Keratinocyte (primary cell): ENCODE data around the gene GDAP1L1. TPM values are rescaled to one million over a fixed set of nuclear protein-coding genes. Genes with fewer than 3 reads are reported as not detected.

Source experiments
- DNase-seq: peaks from one replicate; pipeline ENCODE4 v3.0.0-alpha.2; 2011; ENCODE audit warnings: low read depth, missing footprints, low spot score
- FAIRE-seq: peaks from 2 replicates; lab custom pipeline; 2011; peaks lifted over from hg19 to GRCh38; lab: Jason Lieb, UNC
- H2AFZ ChIP-seq: 2 replicates; pipeline ENCODE4 v1.6.0; 2012; ENCODE audit warnings: low read length, control low read depth, inconsistent platforms; ENCODE audit not compliant: control insufficient read depth
- H3K27ac ChIP-seq: 2 replicates; pipeline ENCODE4 v1.5.1; 2011; ENCODE audit warnings: low read length; ENCODE audit not compliant: control insufficient read depth, insufficient read depth
- H3K27me3 ChIP-seq: 3 replicates; pipeline ENCODE4 v1.6.0; 2011; ENCODE audit warnings: low read length; ENCODE audit not compliant: control insufficient read depth, insufficient read depth; ENCODE audit errors: extremely low read depth
- H3K36me3 ChIP-seq, 2 experiments: 2 replicates in 1 of 2; 3 replicates in 1 of 2; pipeline ENCODE4 v1.5.1; 2011; ENCODE audit warnings: low read length in 2 of 2, mild to moderate bottlenecking in 1 of 2; ENCODE audit not compliant: control insufficient read depth in 2 of 2, insufficient read depth in 2 of 2; ENCODE audit errors: extremely low read depth in 1 of 2
- H3K4me1 ChIP-seq: 3 replicates; pipeline ENCODE4 v1.5.1; 2011; ENCODE audit warnings: low read length; ENCODE audit not compliant: control insufficient read depth, insufficient read depth; ENCODE audit errors: extremely low read depth
- H3K4me2 ChIP-seq: 3 replicates; pipeline ENCODE4 v1.6.0; 2011; ENCODE audit warnings: low read depth, low read length; ENCODE audit not compliant: control insufficient read depth, insufficient read depth; ENCODE audit errors: extremely low read depth
- H3K4me3 ChIP-seq, 3 experiments: fragments of 200-600 bp in 1 of 3; sonication (generic) in 1 of 3; 2 replicates in 2 of 3; 3 replicates in 1 of 3; pipeline ENCODE4 v1.5.1; 2011 to 2016; ENCODE audit warnings: low read length in 3 of 3, mild to moderate bottlenecking in 3 of 3, control low read depth in 2 of 3, inconsistent platforms in 1 of 3, low read depth in 1 of 3, mixed read lengths in 1 of 3, mixed run types in 1 of 3, moderate library complexity in 1 of 3; ENCODE audit not compliant: control insufficient read depth in 2 of 3, insufficient read depth in 2 of 3; ENCODE audit errors: extremely low read depth in 1 of 3
- H3K79me2 ChIP-seq: 2 replicates; pipeline ENCODE4 v1.6.0; 2012; ENCODE audit warnings: low read length; ENCODE audit not compliant: control insufficient read depth, insufficient read depth
- H3K9ac ChIP-seq: 3 replicates; pipeline ENCODE4 v1.6.0; 2011; ENCODE audit warnings: low read length; ENCODE audit not compliant: control insufficient read depth, insufficient read depth; ENCODE audit errors: extremely low read depth
- H3K9me1 ChIP-seq: 3 replicates; pipeline ENCODE4 v1.6.0; 2011; ENCODE audit warnings: low read length; ENCODE audit not compliant: control insufficient read depth, insufficient read depth; ENCODE audit errors: extremely low read depth
- H3K9me3 ChIP-seq: 2 replicates; pipeline ENCODE4 v1.5.1; 2012; ENCODE audit warnings: low read depth, low read length; ENCODE audit not compliant: control insufficient read depth
- H4K20me1 ChIP-seq: 3 replicates; pipeline ENCODE4 v1.6.0; 2011; ENCODE audit warnings: low read length; ENCODE audit not compliant: control insufficient read depth, insufficient read depth; ENCODE audit errors: extremely low read depth
- CTCF ChIP-seq, 3 experiments: IDR thresholded peaks in 1 of 3; conservative IDR thresholded peaks in 1 of 3; optimal IDR thresholded peaks in 1 of 3; 2 replicates in 2 of 3; 3 replicates in 1 of 3; pipeline versions ENCODE3 to v1.5.1; 2011; ENCODE audit warnings: low read length in 3 of 3, mild to moderate bottlenecking in 3 of 3, moderate library complexity in 2 of 3, control low read depth in 1 of 3, inconsistent platforms in 1 of 3; ENCODE audit not compliant: insufficient read depth in 2 of 3; ENCODE audit errors: extremely low read depth in 1 of 3
- EZH2 ChIP-seq: IDR thresholded peaks from one replicate; pipeline ENCODE4 v1.6.1; 2012; ENCODE audit warnings: inconsistent platforms, mild to moderate bottlenecking, low read length, moderate library complexity
- dilution Hi-C: fragments of 300-500 bp; cut with MboI; formaldehyde crosslinking; loops from one replicate; pipeline ENCODE4 v1.7.0; 2020; ENCODE audit warnings: low sequenced_read_pairs; ENCODE audit not compliant: extremely low pct_ligation_motif_present
- polyA plus RNA-seq, 5 experiments: library from polyadenylated mRNA; depleted of rRNA in 3 of 5; stranded (reverse) in 3 of 5; stranded (forward) in 1 of 5; unstranded in 1 of 5; fragments of >200 nt; gene quantifications; 1 replicate in 1 of 5; 2 replicates in 3 of 5; 3 replicates in 1 of 5; pipeline versions ENCODE4 v1.2.1 to v1.2.3, GENCODE V29; 2011 to 2012; ENCODE audit warnings: missing spikeins in 2 of 5, low read depth in 1 of 5, low replicate concordance in 1 of 5

The GDAP1L1 gene
- polyA plus RNA-seq, 1 donor (not counting 4 experiments of a cell fraction or from before 2014, with no cell fraction given) = not detected

- Histone ChIP-seq H3K4me3 (no peak overlapping the region), H3K9me1 (no peaks in the 10 kb centered on the region), H3K9me3 (no peaks in the 10 kb centered on the region), H3K36me3 (no peaks in the 10 kb centered on the region), H3K27ac (no peak overlapping the region), H3K4me1 (no peaks in the 10 kb centered on the region), H3K79me2 (no peaks in the 10 kb centered on the region), H2AFZ (no peak overlapping the region), H3K9ac (no peak overlapping the region), H3K27me3 (no peaks in the 10 kb centered on the region), H4K20me1 (no peaks in the 10 kb centered on the region), H3K4me2 (no peak overlapping the region)
- no peak for DNase-seq
- dilution Hi-C loops = no loop called here
- no peak for FAIRE-seq
- no peak for TF ChIP-seq EZH2
- no peak for TF ChIP-seq CTCF (optimal IDR thresholded peaks at IDR 0.05 in 1 of 3, IDR thresholded peaks at IDR 0.05 in 1 of 3, conservative IDR thresholded peaks at IDR 0.05 in 1 of 3; ENCODE audit: extremely low read depth in 1 of 3, insufficient read depth in 2 of 3, low read length in 3 of 3)
Observed at GRCh38 chr20:44228465-44229258, 18.4 kb upstream of the GDAP1L1 start.

GRCh38 chr20:44231193-44231592 is 15.9 kb upstream of the GDAP1L1 start:
- Histone ChIP-seq H3K9me3 (no peaks in the 10 kb centered on the region), H3K27me3 (no peaks in the 10 kb centered on the region), H3K9me1 (no peaks in the 10 kb centered on the region), H3K4me2 (no peak overlapping the region), H3K27ac (no peak overlapping the region), H3K9ac (no peak overlapping the region), H3K79me2 (no peaks in the 10 kb centered on the region), H4K20me1 (no peaks in the 10 kb centered on the region), H3K4me1 (no peaks in the 10 kb centered on the region), H3K4me3 (no peak overlapping the region), H3K36me3 (no peaks in the 10 kb centered on the region), H2AFZ (no peak overlapping the region)
- dilution Hi-C loops = no loop called here
- TF ChIP-seq CTCF (optimal IDR thresholded peaks at IDR 0.05 in 1 of 3, IDR thresholded peaks at IDR 0.05 in 1 of 3, conservative IDR thresholded peaks at IDR 0.05 in 1 of 3; ENCODE audit: extremely low read depth in 1 of 3, insufficient read depth in 2 of 3, low read length in 3 of 3) (no peak), EZH2 (no peak)
- no peak for DNase-seq
- no peak for FAIRE-seq
